Vagina (tissue), 2 donors: Measurements from ENCODE around the gene TSHZ3. TPM values are rescaled to one million over a fixed set of nuclear protein-coding genes. Genes with fewer than 3 reads are reported as not detected.
A peak's percentile ranks its signal among the peaks of the same experiment; 100 is the strongest.

Experiments used
- DNase-seq, 2 donors: peaks; one replicate each; pipeline ENCODE4 v3.0.0-alpha.2; 2017; ENCODE audit errors: extremely low spot score in 2 of 2
- H3K27ac ChIP-seq: fragments of 200-600 bp; sonication (generic); one replicate; pipeline ENCODE4 v1.5.1; 2019
- H3K27me3 ChIP-seq: fragments of 200-600 bp; sonication (generic); one replicate; pipeline ENCODE4 v1.5.1; 2019
- H3K36me3 ChIP-seq, 2 donors: fragments of 200-600 bp; sonication (generic); one replicate each; pipeline ENCODE4 v1.5.1; 2017 to 2019
- H3K4me1 ChIP-seq: fragments of 200-600 bp; sonication (generic); one replicate; pipeline ENCODE4 v1.5.1; 2019
- H3K4me3 ChIP-seq, 2 donors: fragments of 200-600 bp; sonication (generic); 1 replicate in 1 of 2; 2 replicates in 1 of 2; pipeline ENCODE4 v1.5.1; 2016 to 2019
- H3K9me3 ChIP-seq: fragments of 200-600 bp; sonication (generic); one replicate; pipeline ENCODE4 v1.5.1; 2019
- CTCF ChIP-seq, 3 experiments: fragments of 450-650 bp in 2 of 3; fragments of 200-600 bp in 1 of 3; sonication (generic) in 1 of 3; IDR thresholded peaks; one replicate each; pipeline ENCODE4 v1.5.1; 2017 to 2019; ENCODE audit warnings: antibody characterized with exemption in 3 of 3, mild to moderate bottlenecking in 2 of 3, moderate library complexity in 2 of 3
- POLR2A ChIP-seq, 2 donors: fragments of 450-650 bp; IDR thresholded peaks; one replicate each; pipeline ENCODE4 v1.6.1; 2017; ENCODE audit warnings: antibody characterized with exemption in 2 of 2, mild to moderate bottlenecking in 2 of 2, moderate library complexity in 2 of 2
- POLR2AphosphoS5 ChIP-seq, 2 donors: sonication (generic); formaldehyde crosslinking; IDR thresholded peaks; one replicate each; pipeline ENCODE4 v1.9.0; 2017; ENCODE audit warnings: antibody characterized with exemption in 2 of 2, mild to moderate bottlenecking in 2 of 2, low read depth in 1 of 2; ENCODE audit not compliant: insufficient read depth in 1 of 2
- intact Hi-C: fragments of 100-400 bp; cut with DNase I; formaldehyde crosslinking; loops from one replicate; pipeline ENCODE4 v1.15.1; 2023
- total RNA-seq: library from RNA; depleted of rRNA; stranded (reverse); fragments of >200 nt; gene quantifications from one replicate; pipeline ENCODE4 v1.2.3, GENCODE V29; 2016

TSHZ3 gene
- total RNA-seq, 1 donor from 2014 or later = 13.5 TPM

GRCh38 chr19:31314156-31314555 is 35.1 kb downstream of the TSHZ3 start:
- peaks cover 30% of the 10 kb centered on the region for H3K4me1 ChIP-seq
- H3K27ac ChIP-seq = no peak overlapping the region
- intact Hi-C loops = no loop called here
- H3K27me3 ChIP-seq = no peaks in the 10 kb centered on the region
- no peak for TF ChIP-seq POLR2AphosphoS5 (IDR thresholded peaks at IDR 0.05; ENCODE audit: insufficient read depth in 1 of 2, low read depth in 1 of 2)
- TF ChIP-seq POLR2A (IDR thresholded peaks at IDR 0.05) = no peak
- no peak for TF ChIP-seq CTCF (IDR thresholded peaks at IDR 0.05)
- no peaks in the 10 kb centered on the region for H3K36me3 ChIP-seq
- no peaks in the 10 kb centered on the region for H3K9me3 ChIP-seq
- H3K4me3 ChIP-seq = no peak overlapping the region
- no peak for DNase-seq

DNA sequence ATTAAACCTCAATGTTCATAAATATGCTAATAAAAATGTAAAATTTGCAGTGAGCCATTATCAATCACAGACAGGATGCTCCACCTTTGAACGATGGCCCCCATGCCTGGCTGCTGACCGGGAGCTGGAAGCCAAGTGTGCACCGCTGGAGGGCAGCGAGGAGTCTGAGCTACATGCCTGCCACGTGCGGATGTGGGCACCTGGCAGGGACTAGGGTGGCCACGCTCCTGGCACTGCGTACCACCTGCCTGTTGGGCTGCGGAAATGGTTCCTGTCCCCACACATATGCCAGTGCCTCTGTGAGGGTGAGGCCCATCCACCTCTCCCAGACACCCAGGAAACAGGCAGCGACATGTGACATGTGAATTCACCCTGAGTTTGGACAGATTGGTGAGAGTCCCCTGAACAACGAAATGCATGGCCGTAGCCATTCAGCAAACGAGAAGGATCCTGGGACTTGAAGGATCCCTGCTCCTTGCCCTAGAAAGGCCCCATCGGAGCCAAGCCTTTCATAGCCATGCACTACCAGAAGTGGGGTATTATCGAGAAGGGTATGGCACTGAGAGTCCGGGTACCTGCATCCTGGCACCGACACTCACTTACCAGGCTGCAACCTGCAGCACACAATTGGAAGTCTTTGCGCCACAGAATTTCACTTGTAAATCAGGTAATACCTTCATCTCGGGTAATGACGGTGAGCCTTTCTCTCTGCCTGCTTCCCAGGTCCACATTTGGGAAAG is 35.8 kb downstream of the TSHZ3 start:
- Histone ChIP-seq H3K27ac (no peak overlapping the region), H3K9me3 (no peaks in the 10 kb centered on the region), H3K4me3 (no peak overlapping the region), H3K4me1 (peaks cover 30% of the 10 kb centered on the region), H3K36me3 (no peaks in the 10 kb centered on the region), H3K27me3 (no peaks in the 10 kb centered on the region)
- intact Hi-C loops = no loop called here
- DNase-seq = no peak
- TF ChIP-seq POLR2AphosphoS5 (IDR thresholded peaks at IDR 0.05; ENCODE audit: insufficient read depth in 1 of 2, low read depth in 1 of 2) = no peak
- TF ChIP-seq POLR2A (IDR thresholded peaks at IDR 0.05) = no peak
- no peak for TF ChIP-seq CTCF (IDR thresholded peaks at IDR 0.05)

- H3K27ac ChIP-seq = peak overlapping the region; percentile 56
- no peaks in the 10 kb centered on the region for H3K27me3 ChIP-seq
- H3K4me1 ChIP-seq = peaks cover 30% of the 10 kb centered on the region
- H3K36me3 ChIP-seq = no peaks in the 10 kb centered on the region
- intact Hi-C loops = no loop called here
- no peak overlapping the region for H3K4me3 ChIP-seq
- H3K9me3 ChIP-seq = no peaks in the 10 kb centered on the region
- DNase-seq = no peak
- no peak for TF ChIP-seq POLR2AphosphoS5 (IDR thresholded peaks at IDR 0.05; ENCODE audit: insufficient read depth in 1 of 2, low read depth in 1 of 2)
Measured at GRCh38 chr19:31312677-31313244, 36.5 kb downstream of the TSHZ3 start.

GRCh38 chr19:31312009-31312676 is 37.1 kb downstream of the TSHZ3 start:
- peaks cover 25% of the 10 kb centered on the region for H3K4me1 ChIP-seq
- peak overlapping the region; percentile 56 for H3K27ac ChIP-seq
- H3K27me3 ChIP-seq = no peaks in the 10 kb centered on the region
- intact Hi-C loops = no loop called here
- no peaks in the 10 kb centered on the region for H3K36me3 ChIP-seq
- no peak for DNase-seq
- TF ChIP-seq CTCF (IDR thresholded peaks at IDR 0.05) (no peak), POLR2AphosphoS5 (IDR thresholded peaks at IDR 0.05; ENCODE audit: insufficient read depth in 1 of 2, low read depth in 1 of 2) (no peak), POLR2A (IDR thresholded peaks at IDR 0.05) (no peak)
- H3K9me3 ChIP-seq = no peaks in the 10 kb centered on the region
- no peak overlapping the region for H3K4me3 ChIP-seq

GRCh38 chr19:31310432-31311133 is 38.7 kb downstream of the TSHZ3 start:
- no peak for DNase-seq
- H3K27ac ChIP-seq = no peak overlapping the region
- H3K27me3 ChIP-seq = no peaks in the 10 kb centered on the region
- intact Hi-C loops = no loop called here
- no peaks in the 10 kb centered on the region for H3K9me3 ChIP-seq
- H3K36me3 ChIP-seq = no peaks in the 10 kb centered on the region
- H3K4me3 ChIP-seq = no peak overlapping the region
- TF ChIP-seq POLR2A (IDR thresholded peaks at IDR 0.05) (no peak), CTCF (IDR thresholded peaks at IDR 0.05) (no peak), POLR2AphosphoS5 (IDR thresholded peaks at IDR 0.05; ENCODE audit: insufficient read depth in 1 of 2, low read depth in 1 of 2) (no peak)
- H3K4me1 ChIP-seq = peaks cover 19% of the 10 kb centered on the region
